DMS153 (cell line): ENCODE measurements around the gene AZGP1.
A peak's percentile ranks its signal among the peaks of the same experiment; 100 is the strongest.
"Not testable (repeated sequence)": the region's sequence is repeated elsewhere in the genome, so short reads cannot be mapped to it uniquely, and the experiment has no call there.

Experiments
- DNase-seq: peaks from one replicate; lab custom pipeline; 2025; lab: John Stamatoyannopoulos, UW

The AZGP1 gene

GRCh38 chr7:99975782-99976521, at the start of gene AZGP1:
Gene AZGP1 (minus strand): TSS chr7:99976031. CDS start chr7:99976020, 11 bp downstream.
- DNase-seq: no peak

- DNase-seq: no peak
Measured at GRCh38 chr7:100024020-100024619, 48.3 kb upstream of the AZGP1 start.

GRCh38 chr7:100023526-100023925, 47.7 kb upstream of the AZGP1 start:
- no peak for DNase-seq

GRCh38 chr7:100022621-100023020, 46.8 kb upstream of the AZGP1 start:
- peak; percentile 5 for DNase-seq

- no peak for DNase-seq
Measured at GRCh38 chr7:100021297-100021696, 45.5 kb upstream of the AZGP1 start.

- no peak for DNase-seq
Measured at GRCh38 chr7:100019908-100020307, 44.1 kb upstream of the AZGP1 start.

GRCh38 chr7:100017875-100018274, 42.0 kb upstream of the AZGP1 start:
- DNase-seq: no peak

- no peak for DNase-seq
Measured at GRCh38 chr7:100017300-100017699, 41.5 kb upstream of the AZGP1 start.

GRCh38 chr7:100016215-100016901, 40.5 kb upstream of the AZGP1 start:
- no peak for DNase-seq

GRCh38 chr7:100015232-100016214, 39.7 kb upstream of the AZGP1 start, which contains the start of gene ZKSCAN1:
Gene ZKSCAN1 (plus strand): TSS chr7:100015596. CDS start chr7:100023507, 7,911 bp downstream.
- peak; percentile 86 for DNase-seq

- DNase-seq: peak; percentile 20
Measured at GRCh38 chr7:100013328-100013676, 37.5 kb upstream of the AZGP1 start.

- not testable (repeated sequence) for DNase-seq
Measured at GRCh38 chr7:100012385-100013327, 36.8 kb upstream of the AZGP1 start.

- DNase-seq: no peak
Measured at GRCh38 chr7:100011516-100011915, 35.7 kb upstream of the AZGP1 start.

- no peak for DNase-seq
Measured at GRCh38 chr7:100010901-100011300, 35.1 kb upstream of the AZGP1 start.

- not testable (repeated sequence) for DNase-seq
Measured at GRCh38 chr7:100009952-100010351, 34.1 kb upstream of the AZGP1 start.

GRCh38 chr7:100008525-100008924, 32.7 kb upstream of the AZGP1 start:
- no peak for DNase-seq

GRCh38 chr7:100007887-100008286, 32.1 kb upstream of the AZGP1 start:
- DNase-seq: no peak

- DNase-seq: peak; percentile 93
Measured at GRCh38 chr7:100003711-100004661, 28.2 kb upstream of the AZGP1 start.

GRCh38 chr7:100000239-100000638, 24.4 kb upstream of the AZGP1 start:
- no peak for DNase-seq
